LNCAP (cell line): ENCODE data around the gene SLC14A1.

Experiments
- CTCF ChIP-seq: fragments of 450-650 bp; IDR thresholded peaks from 2 replicates; pipeline ENCODE4 v1.5.1; 2017; ENCODE audit warnings: mild to moderate bottlenecking

Gene SLC14A1

GRCh38 chr18:45734505-45734904 is 10.5 kb downstream of the SLC14A1 start:
- TF ChIP-seq CTCF = no peak

- no peak for TF ChIP-seq CTCF
Observed at GRCh38 chr18:45734944-45735343, 11.0 kb downstream of the SLC14A1 start.

- TF ChIP-seq CTCF = no peak
Observed at GRCh38 chr18:45738660-45739059, 14.7 kb downstream of the SLC14A1 start.

- no peak for TF ChIP-seq CTCF
Observed at GRCh38 chr18:45739268-45739667, 15.3 kb downstream of the SLC14A1 start.

- TF ChIP-seq CTCF = no peak
Observed at GRCh38 chr18:45739848-45740247, 15.9 kb downstream of the SLC14A1 start.

GRCh38 chr18:45741056-45741455 is 17.1 kb downstream of the SLC14A1 start:
- no peak for TF ChIP-seq CTCF

GRCh38 chr18:45745817-45746461 is 22.0 kb downstream of the SLC14A1 start:
- no peak for TF ChIP-seq CTCF

GRCh38 chr18:45748501-45748900 is 24.5 kb downstream of the SLC14A1 start:
- TF ChIP-seq CTCF = no peak
